Type B pancreatic cell (in vitro differentiated cells): Measurements from ENCODE around the gene DHX58. TPM values are rescaled to one million over a fixed set of nuclear protein-coding genes. Genes with fewer than 3 reads are reported as not detected.

Experiments
- DNase-seq: peaks from one replicate; pipeline ENCODE4 v3.0.0; 2021; ENCODE audit warnings: mixed read lengths; ENCODE audit not compliant: unreplicated experiment; ENCODE audit errors: extremely low spot score
- H3K27ac Mint-ChIP-seq: 2 replicates; pipeline ENCODE4 v1.8.0; 2021; ENCODE audit warnings: mild to moderate bottlenecking, mixed read lengths
- H3K27me3 Mint-ChIP-seq: 2 replicates; pipeline ENCODE4 v1.8.0; 2021; ENCODE audit warnings: mixed read lengths
- H3K36me3 Mint-ChIP-seq: 2 replicates; pipeline ENCODE4 v1.8.0; 2021; ENCODE audit warnings: mixed read lengths
- H3K4me1 Mint-ChIP-seq: one replicate; pipeline ENCODE4 v1.8.0; 2021; ENCODE audit warnings: mixed read lengths; ENCODE audit not compliant: unreplicated experiment
- H3K4me3 Mint-ChIP-seq: 2 replicates; pipeline ENCODE4 v1.8.0; 2021; ENCODE audit warnings: mild to moderate bottlenecking, mixed read lengths
- H3K9me3 Mint-ChIP-seq: 2 replicates; pipeline ENCODE4 v1.8.0; 2021; ENCODE audit warnings: mixed read lengths
- CTCF ChIP-seq: fragments of 200-600 bp; sonication (generic); conservative IDR thresholded peaks from 2 replicates; pipeline ENCODE4 v1.5.0; 2021; ENCODE audit warnings: antibody characterized with exemption, mild to moderate bottlenecking
- total RNA-seq: library from RNA; stranded (reverse); gene quantifications from 2 replicates; pipeline ENCODE4 v1.2.1, GENCODE V29; 2021; ENCODE audit warnings: low replicate concordance

The DHX58 gene
- total RNA-seq, 1 donor from 2014 or later: 0.72 TPM

GRCh38 chr17:42071810-42072209, 40.7 kb downstream of the DHX58 start:
- H3K4me3 Mint-ChIP-seq: no peak overlapping the region
- H3K4me1 Mint-ChIP-seq: peaks cover 6% of the 10 kb centered on the region
- no peak for DNase-seq
- TF ChIP-seq CTCF: no peak
- no peaks in the 10 kb centered on the region for H3K9me3 Mint-ChIP-seq
- H3K27me3 Mint-ChIP-seq: peaks cover 50% of the 10 kb centered on the region
- no peaks in the 10 kb centered on the region for H3K36me3 Mint-ChIP-seq
- no peak overlapping the region for H3K27ac Mint-ChIP-seq

DNA sequence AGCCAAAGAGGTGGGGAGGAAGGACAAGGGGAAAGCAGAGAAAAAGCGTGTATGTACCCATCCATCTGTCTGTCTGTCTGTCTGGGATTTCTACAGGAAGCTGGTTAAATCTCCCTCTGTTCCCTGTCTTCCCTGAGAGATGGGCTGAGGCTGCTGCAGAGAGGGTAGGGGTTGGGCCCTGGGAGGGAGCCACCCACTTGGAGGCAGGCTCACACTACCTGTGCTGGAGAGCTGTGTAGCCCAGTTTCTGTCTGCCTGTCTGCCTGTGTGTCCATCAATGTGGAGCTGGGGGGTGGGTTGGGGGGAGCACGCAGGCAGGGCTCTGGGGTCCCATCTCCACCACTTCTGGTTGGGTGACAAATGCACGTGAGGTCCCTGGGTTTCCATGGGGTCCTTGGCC, 43.5 kb downstream of the DHX58 start:
- no peak overlapping the region for H3K4me3 Mint-ChIP-seq

DNA sequence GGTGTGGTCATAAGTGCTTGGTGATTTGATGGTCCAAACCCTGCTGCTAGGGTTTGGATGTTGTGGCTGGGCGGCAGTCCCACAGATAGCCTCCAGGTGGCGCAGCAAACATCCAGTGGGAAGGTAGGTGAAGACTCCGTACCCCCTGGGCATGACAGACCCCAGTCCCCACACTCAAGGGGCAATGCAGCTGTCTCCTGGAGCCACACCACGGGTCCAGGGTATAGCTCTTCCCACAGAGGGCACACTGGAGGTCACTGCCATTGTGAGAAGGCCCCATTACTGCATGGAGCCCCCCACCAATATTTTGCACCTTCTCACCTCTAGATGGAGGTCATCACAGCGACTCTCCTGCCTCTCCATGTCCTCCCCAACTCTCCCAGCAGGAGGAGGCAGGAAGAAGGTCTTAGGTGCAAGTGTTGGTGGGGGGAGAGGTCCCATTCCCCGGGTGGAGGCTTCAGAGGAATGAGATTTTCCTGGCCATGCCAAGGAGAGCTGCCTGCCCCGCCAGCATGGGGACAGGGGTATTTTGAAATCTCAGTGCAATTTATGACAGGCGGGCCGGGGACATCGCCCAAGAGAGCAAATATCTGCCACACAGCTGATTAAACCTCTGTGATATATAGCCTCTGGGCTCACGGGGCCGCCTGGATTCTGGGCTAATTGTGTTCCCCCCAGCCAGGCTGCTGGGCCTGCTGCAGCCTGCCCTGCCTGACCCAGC, 45.0 kb downstream of the DHX58 start:
- no peaks in the 10 kb centered on the region for H3K9me3 Mint-ChIP-seq
- H3K4me1 Mint-ChIP-seq: peaks cover 6% of the 10 kb centered on the region
- H3K27me3 Mint-ChIP-seq: peaks cover 22% of the 10 kb centered on the region
- DNase-seq: no peak
- no peak overlapping the region for H3K4me3 Mint-ChIP-seq
- no peaks in the 10 kb centered on the region for H3K36me3 Mint-ChIP-seq
- TF ChIP-seq CTCF: peak; percentile 89
- H3K27ac Mint-ChIP-seq: no peak overlapping the region

More for the DNA sequence above, 43.5 kb downstream of the DHX58 start:
- Mint-ChIP-seq H3K36me3 (no peaks in the 10 kb centered on the region), H3K9me3 (no peaks in the 10 kb centered on the region), H3K27ac (no peak overlapping the region), H3K4me1 (peaks cover 6% of the 10 kb centered on the region), H3K27me3 (peaks cover 35% of the 10 kb centered on the region)
- DNase-seq: no peak
- TF ChIP-seq CTCF: no peak

GRCh38 chr17:42065201-42065600, 47.3 kb downstream of the DHX58 start:
- TF ChIP-seq CTCF: no peak
- Mint-ChIP-seq H3K27me3 (peaks cover 4% of the 10 kb centered on the region), H3K4me3 (no peak overlapping the region), H3K9me3 (no peaks in the 10 kb centered on the region), H3K4me1 (peaks cover 6% of the 10 kb centered on the region), H3K36me3 (no peaks in the 10 kb centered on the region), H3K27ac (no peak overlapping the region)
- DNase-seq: no peak

DNA sequence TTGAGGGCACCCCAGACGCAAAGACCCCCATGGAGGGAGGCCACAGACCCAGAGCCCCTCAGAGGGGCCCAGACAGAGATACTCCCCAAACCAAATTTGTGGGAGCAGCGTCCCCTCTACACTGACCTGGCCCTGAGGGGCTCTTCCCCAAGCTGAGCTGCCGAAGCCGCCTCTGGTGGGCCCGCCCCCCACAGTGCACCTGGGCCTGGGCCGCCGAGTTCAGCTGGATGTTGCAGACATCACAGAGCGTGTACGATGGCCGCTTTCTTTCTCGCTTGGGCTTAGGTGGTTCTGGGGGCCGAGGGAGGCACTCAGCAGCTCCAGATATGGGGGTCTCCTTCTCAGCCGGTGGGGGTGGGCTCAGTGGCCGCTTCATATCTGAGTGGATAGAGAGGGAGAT, 49.8 kb downstream of the DHX58 start:
- TF ChIP-seq CTCF: no peak
- no peaks in the 10 kb centered on the region for H3K36me3 Mint-ChIP-seq
- H3K27me3 Mint-ChIP-seq: peaks cover 5% of the 10 kb centered on the region
- no peaks in the 10 kb centered on the region for H3K9me3 Mint-ChIP-seq
- H3K4me1 Mint-ChIP-seq: peaks cover 2% of the 10 kb centered on the region
- H3K4me3 Mint-ChIP-seq: no peak overlapping the region
- DNase-seq: no peak
- H3K27ac Mint-ChIP-seq: no peak overlapping the region
